H9 (cell line): ENCODE measurements around the gene FSTL4. TPM values are rescaled to one million over a fixed set of nuclear protein-coding genes. Genes with fewer than 3 reads are reported as not detected.
A peak's percentile ranks its signal among the peaks of the same experiment; 100 is the strongest.

Experiments
- DNase-seq: peaks from one replicate; pipeline ENCODE4 v3.0.0-alpha.2; 2017
- H2AFZ ChIP-seq: one replicate; pipeline ENCODE4 v1.6.1; 2013; ENCODE audit warnings: mild to moderate bottlenecking, low read length, control low read depth, moderate library complexity
- H2AK5ac ChIP-seq: 2 replicates; pipeline ENCODE4 v1.6.1; 2013; ENCODE audit warnings: low read length, control low read depth, mixed read lengths; ENCODE audit not compliant: insufficient read length
- H2BK120ac ChIP-seq: one replicate; pipeline ENCODE4 v1.6.1; 2013; ENCODE audit warnings: low read depth, mild to moderate bottlenecking, low read length, control low read depth, inconsistent platforms; ENCODE audit not compliant: poor library complexity, severe bottlenecking
- H2BK12ac ChIP-seq: 2 replicates; pipeline ENCODE4 v1.6.1; 2013; ENCODE audit warnings: low read length, control low read depth, mixed read lengths, low read depth; ENCODE audit not compliant: insufficient read length
- H2BK15ac ChIP-seq: 2 replicates; pipeline ENCODE4 v1.6.1; 2013; ENCODE audit warnings: low read depth, low read length, control low read depth
- H2BK20ac ChIP-seq: one replicate; pipeline ENCODE4 v1.6.1; 2013; ENCODE audit warnings: low read depth, mild to moderate bottlenecking, low read length, control low read depth, inconsistent platforms; ENCODE audit not compliant: poor library complexity, severe bottlenecking
- H2BK5ac ChIP-seq: 2 replicates; pipeline ENCODE4 v1.6.1; 2013; ENCODE audit warnings: low read length, control low read depth, mixed read lengths; ENCODE audit not compliant: insufficient read length
- H3K14ac ChIP-seq: 2 replicates; pipeline ENCODE4 v1.6.1; 2013; ENCODE audit warnings: low read length, control low read depth; ENCODE audit not compliant: insufficient read depth
- H3K18ac ChIP-seq: 2 replicates; pipeline ENCODE4 v1.6.1; 2013; ENCODE audit warnings: low read depth, mild to moderate bottlenecking, mixed read lengths, low read length, control low read depth; ENCODE audit not compliant: insufficient read length
- H3K23ac ChIP-seq: 2 replicates; pipeline ENCODE4 v1.6.1; 2013; ENCODE audit warnings: low read length, control low read depth, mixed read lengths, low read depth; ENCODE audit not compliant: insufficient read length
- H3K23me2 ChIP-seq: 2 replicates; pipeline ENCODE4 v1.6.1; 2013; ENCODE audit warnings: low read depth, mild to moderate bottlenecking, mixed read lengths, low read length, control low read depth; ENCODE audit not compliant: insufficient read length, poor library complexity, severe bottlenecking
- H3K27ac ChIP-seq: 2 replicates; pipeline ENCODE4 v1.5.1; 2013; ENCODE audit warnings: low read length, control low read depth, mixed read lengths, low read depth; ENCODE audit not compliant: insufficient read length
- H3K27me3 ChIP-seq: 2 replicates; pipeline ENCODE4 v1.6.1; 2013; ENCODE audit warnings: low read length, control low read depth, inconsistent platforms; ENCODE audit not compliant: insufficient read depth
- H3K4ac ChIP-seq: 2 replicates; pipeline ENCODE4 v1.6.1; 2013; ENCODE audit warnings: low read depth, mild to moderate bottlenecking, control low read depth, inconsistent platforms, low read length, moderate library complexity
- H3K4me1 ChIP-seq: 2 replicates; pipeline ENCODE4 v1.6.1; 2013; ENCODE audit warnings: low read length, control low read depth, inconsistent platforms; ENCODE audit not compliant: insufficient read depth
- H3K4me2 ChIP-seq: 2 replicates; pipeline ENCODE4 v1.6.1; 2013; ENCODE audit warnings: low read length, control low read depth, mixed read lengths; ENCODE audit not compliant: insufficient read length, insufficient read depth
- H3K56ac ChIP-seq: 2 replicates; pipeline ENCODE4 v1.6.1; 2013; ENCODE audit warnings: low read depth, mild to moderate bottlenecking, mixed read lengths, low read length, control low read depth; ENCODE audit not compliant: insufficient read length
- H3K79me1 ChIP-seq: 2 replicates; pipeline ENCODE4 v1.6.1; 2013; ENCODE audit warnings: low read depth, mild to moderate bottlenecking, moderate library complexity, low read length, control low read depth, inconsistent platforms; ENCODE audit not compliant: insufficient read depth, poor library complexity, severe bottlenecking
- H3K79me2 ChIP-seq: 2 replicates; pipeline ENCODE4 v1.6.1; 2013; ENCODE audit warnings: low read length, control low read depth, inconsistent platforms; ENCODE audit not compliant: insufficient read depth
- H3K9ac ChIP-seq: 2 replicates; pipeline ENCODE4 v1.6.1; 2013; ENCODE audit warnings: low read length, control low read depth, mixed read lengths; ENCODE audit not compliant: insufficient read length; ENCODE audit errors: extremely low read depth
- H3K9me3 ChIP-seq: one replicate; pipeline ENCODE4 v1.6.1; 2013; ENCODE audit warnings: low read depth, low read length, inconsistent platforms; ENCODE audit not compliant: control insufficient read depth
- H3T11ph ChIP-seq: one replicate; pipeline ENCODE4 v1.6.1; 2013; ENCODE audit warnings: mild to moderate bottlenecking, low read length, control low read depth, inconsistent platforms
- H4K20me1 ChIP-seq: one replicate; pipeline ENCODE4 v1.6.1; 2013; ENCODE audit not compliant: control insufficient read depth, insufficient read length, insufficient read depth
- H4K5ac ChIP-seq: 2 replicates; pipeline ENCODE4 v1.6.1; 2013; ENCODE audit warnings: low read depth, mild to moderate bottlenecking, mixed read lengths, low read length, control low read depth; ENCODE audit not compliant: insufficient read length
- H4K8ac ChIP-seq: replicated peaks from 2 replicates; pipeline ENCODE4 v1.6.1; 2013; ENCODE audit warnings: low read length, control low read depth, mixed read lengths, low read depth; ENCODE audit not compliant: insufficient read length
- H4K91ac ChIP-seq: 2 replicates; pipeline ENCODE4 v1.6.1; 2013; ENCODE audit warnings: low read depth, mild to moderate bottlenecking, moderate library complexity, mixed read lengths, low read length, control low read depth; ENCODE audit not compliant: insufficient read length
- H3K27ac Mint-ChIP-seq, 3 experiments: 2 replicates in 2 of 3; 3 replicates in 1 of 3; pipeline ENCODE4 v1.8.0; 2020 to 2021; ENCODE audit warnings: mixed read lengths in 3 of 3, mild to moderate bottlenecking in 1 of 3, moderate library complexity in 1 of 3
- H3K27me3 Mint-ChIP-seq: 2 replicates; pipeline ENCODE4 v1.8.0; 2021; ENCODE audit warnings: low read depth, mild to moderate bottlenecking, moderate library complexity, mixed read lengths
- H3K36me3 Mint-ChIP-seq, 3 experiments: 2 replicates in 2 of 3; 3 replicates in 1 of 3; pipeline ENCODE4 v1.8.0; 2020 to 2021; ENCODE audit warnings: low read depth in 3 of 3, mixed read lengths in 3 of 3; ENCODE audit not compliant: insufficient read depth in 1 of 3
- H3K4me1 Mint-ChIP-seq, 2 experiments: 2 replicates each; pipeline ENCODE4 v1.8.0; 2020; ENCODE audit warnings: mixed read lengths in 2 of 2
- H3K4me3 Mint-ChIP-seq, 2 experiments: 2 replicates in 1 of 2; 3 replicates in 1 of 2; pipeline ENCODE4 v1.8.0; 2020 to 2021; ENCODE audit warnings: mild to moderate bottlenecking in 2 of 2, mixed read lengths in 2 of 2, moderate library complexity in 1 of 2
- H3K9me3 Mint-ChIP-seq, 2 experiments: 2 replicates in 1 of 2; 3 replicates in 1 of 2; pipeline ENCODE4 v1.8.0; 2020; ENCODE audit warnings: mild to moderate bottlenecking in 2 of 2, mixed read lengths in 2 of 2, moderate library complexity in 1 of 2
- CTCF ChIP-seq: fragments of 200-600 bp; sonication (generic); conservative IDR thresholded peaks from 3 replicates; pipeline ENCODE4 v1.8.0; 2021; ENCODE audit warnings: antibody characterized with exemption, mild to moderate bottlenecking
- WGBS: extraction: QIAGEN DNeasy Blood & Tissue Kit; methylation state at CpG from one replicate; pipeline ENCODE4 v1.1.7; 2013; ENCODE audit warnings: missing lambda C conversion rate, low lambda C conversion rate, mixed read lengths; ENCODE audit not compliant: insufficient read length; ENCODE audit errors: extremely low coverage; 5-methylcytosine and 5-hydroxymethylcytosine counted together
- total RNA-seq: library from RNA; stranded (reverse); gene quantifications from 2 replicates; pipeline ENCODE4 v1.2.1, GENCODE V29; 2021

The FSTL4 gene
- total RNA-seq, 1 experiment from 2014 or later, result 5.7 TPM

- Histone ChIP-seq H2BK12ac (no peak overlapping the region), H2BK120ac (no peak overlapping the region), H3K23ac (no peak overlapping the region), H3K4me2 (no peak overlapping the region), H3K27ac (no peak overlapping the region), H2BK20ac (no peak overlapping the region), H3K23me2 (no peaks in the 10 kb centered on the region), H4K8ac (no peak overlapping the region), H2BK5ac (no peak overlapping the region), H2AFZ (no peak overlapping the region), H3K4me1 (no peaks in the 10 kb centered on the region), H4K91ac (no peak overlapping the region), H3K14ac (no peak overlapping the region), H3K79me2 (no peaks in the 10 kb centered on the region), H4K20me1 (no peaks in the 10 kb centered on the region), H3K27me3 (no peaks in the 10 kb centered on the region), H3K79me1 (no peaks in the 10 kb centered on the region), H2AK5ac (no peak overlapping the region), H3K9me3 (no peaks in the 10 kb centered on the region), H3T11ph (no peak overlapping the region), H3K4ac (no peak overlapping the region), H3K56ac (no peak overlapping the region), H3K9ac (no peak overlapping the region), H2BK15ac (no peak overlapping the region), H3K18ac (no peak overlapping the region), H4K5ac (no peak overlapping the region)
- no peak overlapping the region for H3K27ac Mint-ChIP-seq
- H3K9me3 Mint-ChIP-seq, result no peaks in the 10 kb centered on the region
- no peaks in the 10 kb centered on the region for H3K27me3 Mint-ChIP-seq
- no peaks in the 10 kb centered on the region for H3K36me3 Mint-ChIP-seq
- H3K4me3 Mint-ChIP-seq, result no peak overlapping the region
- WGBS, result no CpG with 5 or more reads among the region's 8 CpGs
- no peak for TF ChIP-seq CTCF
- H3K4me1 Mint-ChIP-seq, result peaks cover 2 to 6% of the 10 kb centered on the region in 2 experiments; a peak in 3 of 4 replicates
- peak; percentile 17 for DNase-seq
Measured at GRCh38 chr5:133450286-133450685, 162.1 kb downstream of the FSTL4 start.
